Coronary artery (tissue), 2 donors: ENCODE measurements around the gene ACP7.

ENCODE experiments used
- DNase-seq: peaks from one replicate; pipeline ENCODE4 v3.0.0-alpha.2; 2017; ENCODE audit warnings: low spot score
- H3K27ac ChIP-seq, 2 donors: fragments of 200-600 bp; sonication (generic); one replicate each; pipeline ENCODE4 v1.5.1; 2016 to 2019
- H3K4me3 ChIP-seq: fragments of 200-600 bp; sonication (generic); 2 replicates; pipeline ENCODE4 v1.5.1; 2016; ENCODE audit warnings: mild to moderate bottlenecking, moderate library complexity
- CTCF ChIP-seq: fragments of 200-600 bp; sonication (generic); IDR thresholded peaks from one replicate; pipeline ENCODE4 v1.5.1; 2019; ENCODE audit warnings: antibody characterized with exemption

Gene ACP7

GRCh38 chr19:39097721-39098120 lies 13.6 kb downstream of the ACP7 start:
- H3K27ac ChIP-seq, result no peak overlapping the region
- TF ChIP-seq CTCF, result no peak
- no peak for DNase-seq
- no peak overlapping the region for H3K4me3 ChIP-seq

- no peak for TF ChIP-seq CTCF
- Histone ChIP-seq H3K4me3 (no peak overlapping the region), H3K27ac (no peak overlapping the region)
- DNase-seq, result no peak
Measured at GRCh38 chr19:39098365-39099269, 14.4 kb downstream of the ACP7 start.

- no peak overlapping the region for H3K4me3 ChIP-seq
- no peak for TF ChIP-seq CTCF
- no peak overlapping the region for H3K27ac ChIP-seq
- no peak for DNase-seq
Measured at GRCh38 chr19:39099341-39099740, 15.2 kb downstream of the ACP7 start.

GRCh38 chr19:39100500-39101166 lies 16.5 kb downstream of the ACP7 start:
- no peak overlapping the region for H3K27ac ChIP-seq
- TF ChIP-seq CTCF, result no peak
- no peak overlapping the region for H3K4me3 ChIP-seq
- no peak for DNase-seq

- no peak for TF ChIP-seq CTCF
- no peak for DNase-seq
- Histone ChIP-seq H3K4me3 (no peak overlapping the region), H3K27ac (no peak overlapping the region)
Measured at GRCh38 chr19:39103151-39103550, 19.0 kb downstream of the ACP7 start.

GRCh38 chr19:39104186-39104596 lies 20.0 kb downstream of the ACP7 start:
- H3K27ac ChIP-seq, result no peak overlapping the region
- DNase-seq, result no peak
- no peak for TF ChIP-seq CTCF
- no peak overlapping the region for H3K4me3 ChIP-seq
